AG09319 (cell line): ENCODE results near the gene CXCL16.
"Not testable (repeated sequence)": the region's sequence is repeated elsewhere in the genome, so short reads cannot be mapped to it uniquely, and the experiment has no call there.

Experiments used
- DNase-seq: peaks from one replicate; pipeline ENCODE4 v3.0.0-alpha.2; 2010; ENCODE audit warnings: low read depth; ENCODE audit errors: extremely low read depth
- CTCF ChIP-seq: IDR thresholded peaks from 2 replicates; pipeline ENCODE4 v1.5.1; 2011; ENCODE audit warnings: low read depth, mild to moderate bottlenecking, inconsistent platforms, low read length, moderate library complexity

Gene CXCL16

GRCh38 chr17:4719684-4720221, 20.0 kb downstream of the CXCL16 start:
- no peak for DNase-seq
- no peak for TF ChIP-seq CTCF

DNA sequence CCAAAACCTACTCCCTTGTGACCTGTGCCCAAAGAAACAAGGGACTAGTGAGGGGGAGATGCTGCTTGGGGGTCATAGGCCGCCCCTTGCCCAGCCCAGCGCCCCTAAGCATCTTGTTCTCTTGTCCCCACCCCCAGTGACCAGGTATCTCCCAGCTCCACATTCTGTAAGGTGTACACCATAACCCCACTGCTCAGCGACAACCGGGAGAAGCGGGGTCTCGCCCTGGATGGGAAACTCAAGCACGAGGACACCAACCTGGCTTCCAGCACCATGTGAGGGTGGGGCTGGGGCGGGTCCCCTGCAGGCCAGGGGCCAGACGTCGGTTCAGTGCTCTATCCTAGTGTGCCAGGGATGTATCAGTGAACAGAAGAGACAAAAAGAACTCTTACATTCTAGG, 20.6 kb downstream of the CXCL16 start:
- DNase-seq, result no peak
- no peak for TF ChIP-seq CTCF

DNA sequence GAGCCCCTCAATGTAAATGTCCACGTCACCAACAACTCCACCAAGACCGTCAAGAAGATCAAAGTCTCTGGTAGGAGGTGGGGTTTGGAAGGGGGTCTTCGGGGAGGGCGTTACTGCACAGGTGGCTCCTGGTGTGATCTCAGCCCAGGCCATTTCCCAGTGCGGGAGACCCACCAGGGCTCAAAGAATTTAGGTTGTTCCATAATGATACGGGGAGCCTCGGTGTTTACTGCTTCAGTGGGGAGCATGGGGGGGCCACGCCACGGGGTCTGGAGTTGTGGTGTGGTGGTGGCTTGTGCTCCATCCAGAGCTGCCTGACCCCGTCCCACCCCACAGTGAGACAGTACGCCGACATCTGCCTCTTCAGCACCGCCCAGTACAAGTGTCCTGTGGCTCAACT, 21.5 kb downstream of the CXCL16 start:
- TF ChIP-seq CTCF, result no peak
- DNase-seq, result no peak

GRCh38 chr17:4717791-4718190, 21.9 kb downstream of the CXCL16 start:
- no peak for TF ChIP-seq CTCF
- no peak for DNase-seq

DNA sequence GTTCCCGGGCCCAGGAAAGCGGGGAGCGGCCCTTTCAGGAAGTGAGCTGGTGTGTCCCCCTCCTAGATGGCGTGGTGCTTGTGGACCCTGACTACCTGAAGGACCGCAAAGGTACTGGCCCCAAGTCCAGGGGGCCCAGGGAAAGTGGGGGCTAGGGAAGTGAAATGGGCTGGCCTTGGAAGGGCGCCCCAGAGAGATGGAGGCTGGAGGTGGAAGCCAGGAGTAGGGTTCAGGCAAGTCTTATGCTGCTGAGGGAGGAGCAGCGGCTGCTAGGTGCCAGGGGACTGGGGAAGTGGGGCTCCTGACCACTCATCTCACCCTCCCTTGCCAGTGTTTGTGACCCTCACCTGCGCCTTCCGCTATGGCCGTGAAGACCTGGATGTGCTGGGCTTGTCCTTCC, 23.6 kb downstream of the CXCL16 start:
- DNase-seq, result no peak
- no peak for TF ChIP-seq CTCF

- TF ChIP-seq CTCF, result no peak
- DNase-seq, result no peak
These were observed 24.5 kb downstream of the CXCL16 start for GRCh38 chr17:4715063-4715744.

GRCh38 chr17:4714340-4715062, 25.2 kb downstream of the CXCL16 start:
- DNase-seq, result not testable (repeated sequence)
